Liver (tissue), 9 donors: ENCODE measurements around the gene APEX2. TPM values are rescaled to one million over a fixed set of nuclear protein-coding genes. Genes with fewer than 3 reads are reported as not detected.

Experiments
- DNase-seq: peaks from one replicate; pipeline ENCODE4 v3.0.0-alpha.2; 2017; ENCODE audit warnings: low spot score
- H3K27ac ChIP-seq, 2 donors: one replicate each; pipeline ENCODE4 v1.7.0; 2013; ENCODE audit warnings: inconsistent platforms in 2 of 2, low read length in 2 of 2, control low read depth in 1 of 2, low read depth in 1 of 2, mild to moderate bottlenecking in 1 of 2
- H3K27me3 ChIP-seq, 4 donors: one replicate each; pipeline versions ENCODE4 v1.6.1 to v1.7.0; 2013; ENCODE audit warnings: low read length in 3 of 4, inconsistent platforms in 1 of 4, mild to moderate bottlenecking in 1 of 4, moderate library complexity in 1 of 4; ENCODE audit not compliant: control insufficient read depth in 4 of 4, insufficient read depth in 4 of 4
- H3K36me3 ChIP-seq, 4 donors: one replicate each; pipeline versions ENCODE4 v1.6.1 to v1.7.0; 2013; ENCODE audit warnings: low read length in 3 of 4, mild to moderate bottlenecking in 3 of 4, low read depth in 1 of 4, moderate library complexity in 1 of 4; ENCODE audit not compliant: control insufficient read depth in 4 of 4, insufficient read depth in 3 of 4
- H3K4me1 ChIP-seq, 4 donors: one replicate each; pipeline versions ENCODE4 v1.6.1 to v1.7.0; 2013; ENCODE audit warnings: low read length in 3 of 4, mild to moderate bottlenecking in 3 of 4, moderate library complexity in 1 of 4; ENCODE audit not compliant: control insufficient read depth in 4 of 4, insufficient read depth in 4 of 4
- H3K4me3 ChIP-seq, 3 donors: one replicate each; pipeline versions ENCODE4 v1.6.1 to v1.7.0; 2013; ENCODE audit warnings: low read length in 3 of 3, control low read depth in 1 of 3, low read depth in 1 of 3, mild to moderate bottlenecking in 1 of 3
- H3K9ac ChIP-seq, 2 donors: one replicate each; pipeline ENCODE4 v1.7.0; 2013; ENCODE audit warnings: low read length in 2 of 2, mild to moderate bottlenecking in 2 of 2, moderate library complexity in 2 of 2, control low read depth in 1 of 2, low read depth in 1 of 2
- H3K9me3 ChIP-seq, 4 donors: one replicate each; pipeline versions ENCODE4 v1.6.1 to v1.7.0; 2013; ENCODE audit warnings: low read length in 3 of 4; ENCODE audit not compliant: control insufficient read depth in 4 of 4
- CTCF ChIP-seq: fragments of 150-350 bp; IDR thresholded peaks from 2 replicates; pipeline ENCODE4 v1.5.1; 2017; ENCODE audit warnings: improper control_type of control experiment, low read depth, low read length; ENCODE audit not compliant: missing input control
- EGR1 ChIP-seq, 2 donors: IDR thresholded peaks; 2 replicates each; pipeline ENCODE4 v1.6.1; 2016 to 2018; ENCODE audit warnings: antibody characterized with exemption in 2 of 2, low read depth in 2 of 2
- FOXA1 ChIP-seq: IDR thresholded peaks from 2 replicates; pipeline ENCODE4 v1.6.1; 2016; ENCODE audit warnings: antibody characterized with exemption
- FOXA2 ChIP-seq: IDR thresholded peaks from 2 replicates; pipeline ENCODE4 v1.6.1; 2016; ENCODE audit warnings: antibody characterized with exemption
- GABPA ChIP-seq, 2 donors: IDR thresholded peaks in 1 of 2; conservative IDR thresholded peaks in 1 of 2; 2 replicates each; pipeline ENCODE4 v1.6.1; 2016; ENCODE audit warnings: antibody characterized with exemption in 2 of 2, mild to moderate bottlenecking in 1 of 2, moderate library complexity in 1 of 2
- HNF4A ChIP-seq, 2 donors: conservative IDR thresholded peaks; 2 replicates each; pipeline ENCODE4 v1.6.1; 2016; ENCODE audit warnings: antibody characterized with exemption in 2 of 2, mild to moderate bottlenecking in 2 of 2
- HNF4G ChIP-seq: IDR thresholded peaks from 2 replicates; pipeline ENCODE4 v1.6.1; 2016; ENCODE audit warnings: antibody characterized with exemption
- JUND ChIP-seq, 2 donors: IDR thresholded peaks; 2 replicates each; pipeline ENCODE4 v1.6.1; 2016; ENCODE audit warnings: antibody characterized with exemption in 2 of 2
- MAX ChIP-seq: IDR thresholded peaks from 2 replicates; pipeline ENCODE4 v1.6.1; 2016; ENCODE audit warnings: antibody characterized with exemption
- NR2F2 ChIP-seq: IDR thresholded peaks from 2 replicates; pipeline ENCODE4 v1.6.1; 2016; ENCODE audit warnings: antibody characterized with exemption
- RAD21 ChIP-seq, 2 donors: IDR thresholded peaks; 2 replicates each; pipeline ENCODE4 v1.6.1; 2016; ENCODE audit warnings: antibody characterized with exemption in 2 of 2, mild to moderate bottlenecking in 2 of 2
- REST ChIP-seq: IDR thresholded peaks from 2 replicates; pipeline ENCODE4 v1.6.1; 2016; ENCODE audit warnings: antibody characterized with exemption, mild to moderate bottlenecking
- RXRA ChIP-seq, 2 donors: IDR thresholded peaks; 2 replicates each; pipeline ENCODE4 v1.6.1; 2017 to 2018; ENCODE audit warnings: antibody characterized with exemption in 2 of 2, mild to moderate bottlenecking in 1 of 2
- SP1 ChIP-seq: IDR thresholded peaks from 2 replicates; pipeline ENCODE4 v1.6.1; 2018; ENCODE audit warnings: antibody characterized with exemption, mild to moderate bottlenecking
- TAF1 ChIP-seq: conservative IDR thresholded peaks from 2 replicates; pipeline ENCODE4 v1.6.1; 2016; ENCODE audit warnings: antibody characterized with exemption, mild to moderate bottlenecking
- YY1 ChIP-seq: IDR thresholded peaks from 2 replicates; pipeline ENCODE4 v1.6.1; 2016; ENCODE audit warnings: antibody characterized with exemption, mild to moderate bottlenecking
- ZBTB33 ChIP-seq: IDR thresholded peaks from 2 replicates; pipeline ENCODE4 v1.6.1; 2016; ENCODE audit warnings: antibody characterized with exemption
- WGBS: extraction: QIAGEN DNeasy Blood & Tissue Kit; methylation state at CpG from one replicate; pipeline ENCODE4 v1.1.7; 2013; 5-methylcytosine and 5-hydroxymethylcytosine counted together
- polyA plus RNA-seq, 2 donors: library from polyadenylated mRNA; stranded (reverse) in 1 of 2; unstranded in 1 of 2; fragments of 200-250 nt in 1 of 2; fragments of >200 nt in 1 of 2; fragmentation: Nextera tagmentation in 1 of 2; extraction: Ambion mirVana in 1 of 2; gene quantifications; one replicate each; pipeline versions ENCODE4 v1.2.1 to v1.2.3, GENCODE V29; 2013 to 2015
- total RNA-seq, 2 donors: library from RNA; depleted of rRNA; stranded (reverse); fragments of >200 nt; gene quantifications; one replicate each; pipeline ENCODE4 v1.2.3, GENCODE V29; 2014
- TF ChIP-seq, protein P1 (sequence below): IDR thresholded peaks from 2 replicates; pipeline ENCODE4 v1.6.1; 2016; ENCODE audit warnings: antibody characterized with exemption
- donor health status: healthy.
- donor health status: healthy.
- donor health status: healthy.
- donor health status: healthy.
- donor health status: healthy.

APEX2 gene
- 1 to 10 TPM; 5.0 to 6.5 TPM for total RNA-seq
- 1 to 10 TPM; 6.9 to 8.6 TPM for polyA plus RNA-seq

DNA sequence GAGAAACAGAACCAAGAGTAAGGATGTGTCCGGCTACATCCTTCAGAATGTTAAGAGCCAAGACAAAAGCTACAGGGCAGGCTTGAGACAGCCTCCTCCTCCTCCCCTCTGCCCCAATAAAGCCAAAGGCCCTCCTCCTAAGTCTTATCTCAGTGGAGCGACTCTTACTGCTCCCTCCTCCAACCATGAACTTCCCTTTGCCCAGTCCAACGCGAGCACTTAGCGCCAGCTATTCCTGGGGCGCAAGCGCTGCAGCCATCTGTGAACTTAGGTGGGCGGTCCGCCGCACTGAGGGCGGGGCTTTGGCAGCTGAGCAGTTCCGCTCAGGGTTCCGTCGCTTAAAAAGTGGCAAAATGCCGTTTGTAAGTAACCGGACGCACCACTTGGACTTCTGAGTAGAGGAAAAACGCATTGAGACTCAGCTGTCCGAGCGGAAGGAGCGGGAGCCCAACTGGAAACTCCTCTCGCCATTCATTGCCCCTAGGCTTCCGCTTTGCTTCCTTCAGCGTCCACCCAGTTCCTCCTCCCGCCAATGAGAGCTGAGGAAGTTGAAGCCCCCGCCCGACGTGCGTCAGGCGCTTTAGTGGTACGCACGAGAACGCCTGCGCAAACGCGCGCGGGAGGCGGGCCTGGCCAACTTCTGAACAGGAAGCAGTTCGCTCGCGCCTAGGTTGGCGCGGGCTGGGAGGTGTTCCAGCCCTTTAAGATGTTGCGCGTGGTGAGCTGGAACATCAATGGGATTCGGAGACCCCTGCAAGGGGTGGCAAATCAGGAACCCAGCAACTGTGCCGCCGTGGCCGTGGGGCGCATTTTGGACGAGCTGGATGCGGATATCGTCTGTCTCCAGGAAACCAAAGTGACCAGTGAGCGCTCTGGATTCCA, at the start of gene APEX2:
Gene APEX2, plus strand, starts transcription at position 647 of the 882 bp plus-strand sequence. Its CDS starts 60 bp downstream, at position 707.
- peak within 1 kb of the TSS; percentile 89 to 91 for H3K27ac ChIP-seq
- peak within 1 kb of the TSS; percentile 73 to 79 for H3K9ac ChIP-seq
- H3K9me3 ChIP-seq = no peaks in the 10 kb centered on the region
- H3K27me3 ChIP-seq = no peaks in the 10 kb centered on the region
- peak; percentile 85 for DNase-seq
- WGBS = under 1% methylated on average over 55 of the region's 55 CpGs
- H3K36me3 ChIP-seq = peaks cover 0 to 8% (median 3%) of the 10 kb centered on the region in 4 donors
- TF ChIP-seq RXRA (IDR thresholded peaks at IDR 0.05) (peak; percentile 54 to 59), NR2F2 (no peak), MAX (peak; percentile 74), HNF4G (no peak), CTCF (no peak), TAF1 (peak; percentile 56), ZBTB33 (peak; percentile 19), EGR1 (IDR thresholded peaks at IDR 0.05; ENCODE audit: low read depth in 2 of 2) (peak in 1 of 2 donors; percentile 61), HNF4A (conservative IDR thresholded peaks at IDR 0.05) (no peak), JUND (IDR thresholded peaks at IDR 0.05) (peak in 1 of 2 donors; percentile 28), RAD21 (IDR thresholded peaks at IDR 0.05) (peak in 1 of 2 donors; percentile 14), REST (peak; percentile 46), FOXA2 (no peak), YY1 (peak; percentile 80), GABPA (IDR thresholded peaks at IDR 0.05 in 1 of 2, conservative IDR thresholded peaks at IDR 0.05 in 1 of 2) (peak; percentile 8 to 85), SP1 (peak; percentile 68), FOXA1 (no peak)
- TF ChIP-seq, protein P1, sequence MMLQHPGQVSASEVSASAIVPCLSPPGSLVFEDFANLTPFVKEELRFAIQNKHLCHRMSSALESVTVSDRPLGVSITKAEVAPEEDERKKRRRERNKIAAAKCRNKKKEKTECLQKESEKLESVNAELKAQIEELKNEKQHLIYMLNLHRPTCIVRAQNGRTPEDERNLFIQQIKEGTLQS = no peak
- peak within 1 kb of the TSS; percentile 60 to 90 (median 87) for H3K4me3 ChIP-seq
- H3K4me1 ChIP-seq = peaks cover 4 to 26% (median 14%) of the 10 kb centered on the region in 4 donors
